Uterus (tissue), 4 donors: ENCODE results near the gene CCDC102B. TPM values are rescaled to one million over a fixed set of nuclear protein-coding genes. Genes with fewer than 3 reads are reported as not detected.
"Not testable (repeated sequence)": the region's sequence is repeated elsewhere in the genome, so short reads cannot be mapped to it uniquely, and the experiment has no call there.

Source experiments
- DNase-seq, 2 donors: peaks; one replicate each; pipeline ENCODE4 v3.0.0-alpha.2; 2019 to 2020
- H3K27ac ChIP-seq, 2 donors: fragments of 200-600 bp; sonication (generic); 1 replicate in 1 of 2; 2 replicates in 1 of 2; pipeline ENCODE4 v1.5.1; 2016 to 2018
- H3K27me3 ChIP-seq, 2 donors: fragments of 200-600 bp; sonication (generic); one replicate each; pipeline ENCODE4 v1.5.1; 2018 to 2019; ENCODE audit warnings: control low read depth in 1 of 2
- H3K36me3 ChIP-seq, 2 donors: fragments of 200-600 bp; sonication (generic); one replicate each; pipeline ENCODE4 v1.5.1; 2019; ENCODE audit warnings: control low read depth in 1 of 2
- H3K4me1 ChIP-seq, 2 donors: fragments of 200-600 bp; sonication (generic); one replicate each; pipeline ENCODE4 v1.5.1; 2018 to 2019; ENCODE audit warnings: control low read depth in 1 of 2
- H3K4me3 ChIP-seq, 2 donors: fragments of 200-600 bp; sonication (generic); 1 replicate in 1 of 2; 2 replicates in 1 of 2; pipeline ENCODE4 v1.5.1; 2018 to 2019; ENCODE audit warnings: mild to moderate bottlenecking in 1 of 2
- H3K9me3 ChIP-seq, 2 donors: fragments of 200-600 bp; sonication (generic); one replicate each; pipeline ENCODE4 v1.5.1; 2019; ENCODE audit warnings: control low read depth in 1 of 2
- CTCF ChIP-seq, 4 experiments: fragments of 200-600 bp in 2 of 4; fragments of 450-650 bp in 2 of 4; sonication (generic) in 2 of 4; IDR thresholded peaks; one replicate each; pipeline ENCODE4 v1.5.1; 2016 to 2019; ENCODE audit warnings: antibody characterized with exemption in 4 of 4, mild to moderate bottlenecking in 2 of 4, moderate library complexity in 1 of 4
- POLR2A ChIP-seq, 2 donors: fragments of 450-650 bp; IDR thresholded peaks; one replicate each; pipeline ENCODE4 v1.6.1; 2016; ENCODE audit warnings: antibody characterized with exemption in 2 of 2, mild to moderate bottlenecking in 1 of 2, moderate library complexity in 1 of 2
- intact Hi-C: fragments of 100-400 bp; cut with DNase I; formaldehyde crosslinking; loops from one replicate; pipeline ENCODE4 v1.15.1; 2023; ENCODE audit warnings: low total_unique reads
- total RNA-seq, 4 donors: library from RNA; depleted of rRNA in 3 of 4; stranded (reverse); fragments of >200 nt in 3 of 4; gene quantifications; one replicate each; pipeline versions ENCODE4 v1.1.0 to v1.2.4, GENCODE V29; 2014 to 2023
- donor health status: DM: yes; HTN: yes; CAD: no.

Gene CCDC102B
- total RNA-seq, 4 donors from 2014 or later: 0.77 to 39.7 (median 3.2) TPM; not detected in 1

DNA sequence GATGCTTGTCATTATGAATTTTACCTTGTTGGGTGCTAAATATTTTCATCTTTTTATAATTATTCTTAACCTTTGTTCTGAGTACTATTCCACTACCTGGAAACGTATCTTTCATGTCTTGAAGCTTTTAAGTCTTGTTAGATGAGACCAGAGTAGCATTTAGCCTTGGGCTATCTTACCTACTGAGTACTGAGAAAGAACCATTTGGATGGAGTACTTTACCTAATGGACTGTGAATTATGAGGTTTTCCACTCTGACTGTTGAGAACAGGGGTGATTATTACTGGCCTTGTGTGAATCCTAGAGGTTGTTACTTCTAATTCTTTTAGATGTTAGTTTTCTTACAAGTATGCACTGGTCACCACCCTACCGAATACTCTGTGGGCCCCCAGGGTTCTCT, 63.5 kb downstream of the CCDC102B start:
- Histone ChIP-seq H3K4me1 (no peaks in the 10 kb centered on the region), H3K27me3 (no peaks in the 10 kb centered on the region), H3K27ac (no peak overlapping the region), H3K4me3 (no peak overlapping the region), H3K36me3 (no peaks in the 10 kb centered on the region), H3K9me3 (no peaks in the 10 kb centered on the region)
- no peak for DNase-seq
- no peak for TF ChIP-seq CTCF (IDR thresholded peaks at IDR 0.05)
- no peak for TF ChIP-seq POLR2A (IDR thresholded peaks at IDR 0.05)
- intact Hi-C loops: no loop called here

DNA sequence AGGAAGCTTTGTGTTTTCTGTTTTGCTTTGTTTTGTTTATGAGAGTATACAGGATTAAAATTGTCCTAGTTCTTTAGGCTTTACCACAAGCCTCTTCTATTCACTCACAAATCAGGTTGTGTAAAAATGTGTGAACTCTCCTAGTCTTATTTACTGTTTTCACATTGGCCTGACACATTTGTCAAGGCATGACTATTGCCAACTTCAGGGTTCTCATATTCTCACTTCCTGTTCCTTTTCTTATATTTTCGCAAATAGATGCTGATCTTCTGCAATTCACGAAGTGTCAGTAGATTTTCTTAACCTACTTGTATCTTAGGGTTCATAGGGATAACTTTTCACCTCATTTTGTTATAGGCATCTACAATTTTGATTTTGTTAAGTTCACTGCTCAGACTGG, 67.1 kb downstream of the CCDC102B start:
- TF ChIP-seq CTCF (IDR thresholded peaks at IDR 0.05): no peak
- no peak for TF ChIP-seq POLR2A (IDR thresholded peaks at IDR 0.05)
- Histone ChIP-seq H3K36me3 (no peaks in the 10 kb centered on the region), H3K27ac (no peak overlapping the region), H3K4me3 (no peak overlapping the region), H3K4me1 (no peaks in the 10 kb centered on the region), H3K9me3 (no peaks in the 10 kb centered on the region), H3K27me3 (no peaks in the 10 kb centered on the region)
- no peak for DNase-seq
- intact Hi-C loops: no loop called here

- H3K4me1 ChIP-seq: no peaks in the 10 kb centered on the region
Observed at GRCh38 chr18:68865503-68865902, 67.6 kb downstream of the CCDC102B start.

GRCh38 chr18:68873003-68873402, 75.1 kb downstream of the CCDC102B start:
- Histone ChIP-seq H3K4me3 (no peak overlapping the region), H3K27ac (no peak overlapping the region), H3K9me3 (no peaks in the 10 kb centered on the region), H3K27me3 (no peaks in the 10 kb centered on the region), H3K36me3 (no peaks in the 10 kb centered on the region), H3K4me1 (no peaks in the 10 kb centered on the region)
- no peak for TF ChIP-seq POLR2A (IDR thresholded peaks at IDR 0.05)
- no peak for TF ChIP-seq CTCF (IDR thresholded peaks at IDR 0.05)
- intact Hi-C loops: no loop called here
- no peak for DNase-seq

More at GRCh38 chr18:68865503-68865902, 67.6 kb downstream of the CCDC102B start:
- no peak for DNase-seq
- Histone ChIP-seq H3K36me3 (no peaks in the 10 kb centered on the region), H3K27ac (no peak overlapping the region), H3K9me3 (no peaks in the 10 kb centered on the region), H3K4me3 (no peak overlapping the region), H3K27me3 (no peaks in the 10 kb centered on the region)
- intact Hi-C loops: no loop called here
- TF ChIP-seq CTCF (IDR thresholded peaks at IDR 0.05) (no peak), POLR2A (IDR thresholded peaks at IDR 0.05) (no peak)

DNA sequence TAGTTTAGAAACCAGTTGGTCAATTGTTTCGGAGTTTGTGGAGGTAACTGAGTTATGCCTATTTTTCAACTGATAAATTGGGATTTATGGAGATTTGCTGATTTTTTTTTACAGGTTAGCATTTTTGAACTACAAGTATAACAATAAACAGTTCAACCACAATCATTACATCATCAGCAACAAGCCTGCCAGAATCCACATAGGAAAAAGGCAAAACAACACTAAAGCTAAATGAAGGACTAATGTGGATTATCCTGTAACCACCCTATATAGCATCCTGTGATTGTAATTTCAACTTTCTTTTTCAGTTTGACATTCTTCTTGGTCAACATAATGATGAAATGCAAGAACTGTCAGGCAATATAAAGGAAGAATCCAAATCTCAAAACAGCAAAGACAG, 76.5 kb downstream of the CCDC102B start:
- Histone ChIP-seq H3K9me3 (no peaks in the 10 kb centered on the region), H3K27ac (no peak overlapping the region), H3K4me3 (no peak overlapping the region), H3K4me1 (no peaks in the 10 kb centered on the region), H3K27me3 (no peaks in the 10 kb centered on the region), H3K36me3 (no peaks in the 10 kb centered on the region)
- no peak for DNase-seq
- intact Hi-C loops: no loop called here
- TF ChIP-seq POLR2A (IDR thresholded peaks at IDR 0.05) (no peak), CTCF (IDR thresholded peaks at IDR 0.05) (no peak)

- intact Hi-C loops, DNase-seq, H3K27me3 ChIP-seq, H3K27ac ChIP-seq, H3K4me1 ChIP-seq, H3K36me3 ChIP-seq, H3K4me3 ChIP-seq, H3K9me3 ChIP-seq: not testable (repeated sequence)
Observed at GRCh38 chr18:68879947-68880346, 82.1 kb downstream of the CCDC102B start.
